ENCODE measurements around the gene DENND2A.

DENND2A gene

DNA sequence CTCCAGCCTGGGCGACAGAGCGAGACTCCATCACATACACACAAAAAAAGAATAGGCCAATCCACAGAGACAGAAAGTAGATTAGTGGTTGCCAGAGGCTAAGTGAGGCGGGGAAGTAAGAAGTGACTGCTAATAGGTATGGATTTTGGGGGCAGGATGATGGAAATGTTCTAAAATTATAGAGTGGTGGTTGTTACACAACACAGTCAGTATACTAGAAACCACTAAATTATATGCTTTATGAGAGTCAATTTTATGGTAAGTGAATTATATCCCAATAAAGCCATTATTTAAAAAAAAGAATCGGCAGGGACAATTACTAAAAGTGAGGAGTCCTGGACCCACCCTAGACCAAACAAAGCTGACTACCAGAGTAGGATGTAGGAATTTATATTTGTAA lies 24.3 kb downstream of the DENND2A start:
- no peak for DNase-seq

DNA sequence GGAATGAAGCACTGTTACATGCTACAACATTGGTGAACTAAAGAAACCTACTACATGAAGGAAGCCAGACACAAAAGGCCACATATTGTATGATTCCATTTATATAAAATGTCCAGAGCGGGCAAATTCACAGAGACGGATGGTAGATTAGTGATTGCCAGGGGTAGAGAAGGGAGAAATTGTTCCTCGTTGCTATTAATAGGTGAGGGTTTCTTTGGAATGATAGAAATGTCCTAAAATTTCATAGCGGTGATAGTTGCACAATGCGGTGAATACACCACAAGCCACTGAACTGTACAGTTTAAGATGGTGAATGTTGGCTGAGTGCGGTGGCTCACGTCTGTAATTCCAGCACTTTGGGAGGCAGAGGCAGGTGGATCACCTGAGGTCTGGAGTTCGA lies 29.0 kb downstream of the DENND2A start:
- DNase-seq, result no peak

DNA sequence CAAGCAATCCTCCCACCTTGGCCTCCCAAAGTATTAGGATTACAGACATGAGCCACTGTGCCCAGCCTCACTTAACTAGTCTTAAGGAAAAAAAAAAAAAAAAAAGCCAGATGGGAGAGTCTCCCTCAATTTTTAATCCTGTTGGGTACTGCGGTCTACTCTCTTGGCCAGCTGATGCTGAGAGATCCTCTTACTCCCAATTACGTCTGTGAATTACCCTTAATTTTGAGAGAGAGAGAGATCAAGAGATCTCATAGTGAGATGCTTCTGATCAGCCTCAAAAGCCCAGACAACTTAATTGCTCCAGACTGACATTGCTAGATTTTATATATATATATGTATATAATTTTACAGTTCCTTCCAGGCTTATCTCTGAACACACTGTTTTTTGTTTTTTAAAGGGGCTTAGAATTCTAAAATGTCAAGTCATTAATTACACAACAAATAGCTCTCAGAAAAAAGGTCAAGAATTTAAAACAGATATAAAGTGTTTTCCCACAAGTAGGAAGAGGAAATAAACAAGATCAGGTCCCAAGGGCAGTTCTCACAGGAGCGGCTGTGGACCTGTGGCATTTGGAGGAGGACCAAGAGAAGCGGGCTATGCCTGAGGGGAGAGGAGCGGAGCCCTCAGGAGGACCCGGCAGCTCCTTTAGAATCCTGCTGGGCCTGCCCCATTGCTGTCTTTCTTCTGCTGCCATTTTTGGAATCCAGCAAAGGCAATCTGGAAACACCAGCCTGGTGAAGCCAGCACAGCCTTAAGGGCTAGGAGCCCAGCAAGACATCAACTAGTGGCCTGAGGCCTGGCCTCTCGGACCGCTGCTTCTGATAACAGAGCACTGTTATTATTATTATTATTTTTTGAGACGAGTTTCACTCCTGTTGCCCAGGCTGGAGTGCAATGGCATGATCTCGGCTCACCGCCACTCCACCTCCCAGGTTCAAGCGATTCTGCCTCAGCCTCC lies 30.1 kb downstream of the DENND2A start:
- no peak for DNase-seq

DNA sequence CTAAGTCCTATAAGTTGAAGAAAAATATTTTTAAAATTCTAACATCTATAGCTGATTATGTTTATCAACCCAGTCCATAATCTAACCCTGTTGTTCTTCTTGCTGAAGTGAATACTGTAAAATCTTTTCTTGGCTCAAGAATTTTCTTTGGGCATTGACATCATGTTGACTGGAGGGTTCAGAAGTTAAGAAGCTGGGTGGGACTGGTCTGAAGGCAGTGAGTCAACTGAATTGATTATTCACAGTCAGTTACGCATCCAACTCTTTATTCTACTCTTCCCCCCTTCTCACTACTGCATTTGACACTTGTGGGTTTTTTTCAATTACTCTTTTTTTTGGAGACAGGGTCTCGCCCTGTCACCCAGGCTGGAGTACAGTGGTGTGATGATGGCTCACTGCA lies 31.0 kb downstream of the DENND2A start:
- no peak for DNase-seq

DNA sequence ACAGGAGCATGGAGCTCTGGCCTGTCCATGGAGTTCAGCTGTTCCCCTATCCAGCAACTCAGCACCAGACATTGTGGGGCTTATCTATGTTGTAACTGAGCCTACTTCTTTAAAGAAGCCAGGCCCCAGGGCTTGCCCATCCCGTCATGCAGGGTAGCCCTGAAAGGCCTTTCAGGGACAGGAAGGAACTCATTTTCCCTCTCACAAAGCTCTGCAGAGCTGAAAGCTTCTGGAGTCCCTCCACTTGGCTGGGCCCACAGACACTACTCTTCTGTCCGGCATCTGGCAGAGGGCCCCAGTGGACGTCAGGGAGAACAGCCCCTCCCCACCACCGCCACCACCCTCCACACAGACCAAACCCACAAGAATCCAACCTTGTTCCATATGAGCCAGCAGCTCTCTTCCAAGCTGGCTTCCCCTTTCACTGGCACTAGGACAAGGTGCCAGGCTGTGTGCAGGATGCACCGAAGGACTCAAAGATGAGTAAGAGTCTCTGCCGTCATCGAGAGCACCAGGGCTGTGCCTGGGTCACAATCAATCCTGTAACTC lies 33.1 kb downstream of the DENND2A start:
- no peak for DNase-seq

DNA sequence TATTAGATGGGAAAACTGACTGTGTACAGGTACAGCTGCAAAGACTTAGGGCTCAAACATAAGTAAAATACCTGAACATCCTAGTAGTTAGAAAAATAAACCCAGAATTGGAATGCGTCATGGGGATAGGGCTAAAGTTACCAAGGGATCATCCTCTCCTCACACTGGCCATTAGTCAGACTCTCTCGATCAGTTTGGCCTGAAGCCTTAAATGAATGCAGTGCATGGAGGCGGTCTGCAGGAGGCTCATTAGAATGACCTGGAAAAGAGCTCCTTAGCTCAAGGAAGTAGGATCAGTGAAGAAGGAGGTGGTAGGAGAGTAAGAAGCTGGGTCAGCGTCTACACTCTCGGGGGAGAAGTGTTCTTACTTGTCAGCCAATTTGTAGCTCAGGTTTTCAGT lies 35.3 kb downstream of the DENND2A start:
- no peak for DNase-seq

DNA sequence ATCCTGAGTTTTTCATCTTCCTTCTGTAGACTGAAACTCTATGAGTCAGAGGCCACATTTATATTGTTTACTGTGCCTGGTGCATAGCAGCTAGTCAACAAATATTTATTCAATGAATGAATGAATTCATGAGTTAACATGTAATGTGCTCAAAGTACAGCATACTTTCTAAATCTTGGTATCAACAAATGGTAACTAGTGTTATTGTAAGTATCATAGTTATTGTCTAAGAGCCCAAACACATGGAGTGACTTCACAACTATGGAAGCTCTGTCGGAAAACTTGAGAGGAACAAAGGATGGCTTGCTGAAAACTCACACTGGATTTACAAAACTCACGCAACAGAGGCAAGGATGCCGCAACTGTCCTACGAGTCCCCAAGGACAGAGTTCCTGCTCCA lies 35.9 kb downstream of the DENND2A start:
- DNase-seq, result no peak

DNA sequence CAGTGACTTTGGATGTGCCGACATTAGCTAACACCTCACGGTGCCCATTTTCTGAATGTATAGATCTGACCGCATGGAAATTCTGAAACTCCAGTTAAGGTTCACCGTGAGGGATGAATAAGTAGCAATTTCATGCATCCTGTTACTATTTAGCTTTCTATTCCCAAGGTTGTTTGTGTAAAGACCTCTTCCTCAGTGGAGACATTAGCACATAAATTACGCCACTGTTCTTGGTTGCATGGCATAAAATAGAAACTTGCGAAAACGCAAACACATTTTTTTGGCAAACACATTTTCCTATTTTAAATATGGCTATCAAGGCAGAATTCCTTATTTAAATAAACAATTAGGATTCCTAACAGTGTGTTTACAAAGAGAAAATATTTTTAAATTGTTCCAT lies 36.5 kb downstream of the DENND2A start:
- no peak for DNase-seq

DNA sequence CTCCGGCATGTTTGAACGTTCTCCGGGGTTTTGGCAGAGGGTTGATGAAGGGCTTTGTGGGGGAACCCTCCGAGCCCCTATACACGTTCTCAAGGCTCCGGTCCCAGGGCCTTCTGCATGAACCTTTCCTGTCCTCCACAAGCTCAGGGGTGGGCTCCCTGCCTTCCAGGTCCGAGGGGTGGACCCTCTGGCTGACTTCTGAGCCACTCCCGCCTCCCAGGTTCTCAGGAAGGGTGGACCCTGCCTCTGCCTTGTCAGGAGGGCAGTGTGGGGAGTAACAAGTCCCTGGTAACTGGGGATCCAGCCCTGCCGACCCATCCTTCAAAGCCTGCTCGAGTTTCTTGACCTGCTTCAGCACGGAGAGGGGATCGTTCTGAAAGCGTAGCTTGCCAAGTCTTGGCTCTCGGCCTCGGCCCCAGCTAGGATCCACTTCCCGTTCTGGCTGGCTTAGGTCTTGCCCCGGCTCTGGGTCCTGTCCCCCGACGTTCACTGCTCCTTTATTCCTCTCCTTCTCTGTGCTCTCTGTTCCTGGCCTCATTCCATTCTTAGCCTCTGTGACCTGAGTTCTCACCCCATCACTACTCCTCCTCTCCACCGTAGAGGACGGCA lies 38.9 kb downstream of the DENND2A start:
- DNase-seq, result no peak

DNA sequence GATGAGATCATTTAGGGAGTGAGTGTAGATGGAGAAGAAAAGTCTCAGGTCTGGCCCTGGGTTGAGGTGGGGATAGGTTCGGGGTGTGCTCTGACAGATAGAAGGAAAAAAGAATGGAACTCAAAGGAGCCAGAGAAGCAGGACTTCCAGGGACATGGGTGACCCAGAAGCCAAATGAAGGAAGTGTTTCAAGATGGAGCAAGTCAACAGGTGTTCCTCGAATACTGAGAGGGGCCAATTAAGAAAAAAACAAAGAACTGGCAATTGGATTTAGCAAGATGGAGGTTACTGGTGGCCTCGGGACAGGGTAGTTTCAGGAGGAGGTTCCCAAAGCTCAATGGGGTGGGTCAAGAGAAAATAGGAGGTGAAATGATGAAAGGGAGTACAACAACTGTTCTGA lies 40.3 kb downstream of the DENND2A start:
- no peak for DNase-seq

DNA sequence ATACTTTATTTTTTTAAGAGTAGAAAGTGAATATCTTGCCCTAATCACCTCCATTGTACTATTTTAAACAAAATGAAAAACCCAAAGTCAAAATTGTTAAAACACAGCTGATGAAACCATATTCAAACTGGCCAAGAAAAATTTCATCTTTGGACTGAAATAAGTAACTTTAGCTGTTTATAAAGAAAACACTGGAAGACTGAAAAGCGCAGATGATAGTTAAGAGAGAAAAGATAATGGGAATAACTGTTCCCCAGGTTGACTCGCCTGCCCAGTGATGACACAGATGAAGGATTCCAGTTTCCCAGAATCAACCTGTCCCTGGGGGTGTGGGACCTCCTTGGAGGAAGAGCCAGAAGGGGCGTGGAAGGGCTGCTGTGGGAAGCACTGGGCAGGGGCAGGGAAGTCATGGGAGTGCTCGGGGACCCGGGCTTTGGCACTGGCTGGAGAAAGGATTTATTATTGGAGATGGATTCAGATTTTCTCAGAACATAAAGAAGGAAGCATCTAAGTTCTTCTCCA lies 43.1 kb downstream of the DENND2A start:
- no peak for DNase-seq

DNA sequence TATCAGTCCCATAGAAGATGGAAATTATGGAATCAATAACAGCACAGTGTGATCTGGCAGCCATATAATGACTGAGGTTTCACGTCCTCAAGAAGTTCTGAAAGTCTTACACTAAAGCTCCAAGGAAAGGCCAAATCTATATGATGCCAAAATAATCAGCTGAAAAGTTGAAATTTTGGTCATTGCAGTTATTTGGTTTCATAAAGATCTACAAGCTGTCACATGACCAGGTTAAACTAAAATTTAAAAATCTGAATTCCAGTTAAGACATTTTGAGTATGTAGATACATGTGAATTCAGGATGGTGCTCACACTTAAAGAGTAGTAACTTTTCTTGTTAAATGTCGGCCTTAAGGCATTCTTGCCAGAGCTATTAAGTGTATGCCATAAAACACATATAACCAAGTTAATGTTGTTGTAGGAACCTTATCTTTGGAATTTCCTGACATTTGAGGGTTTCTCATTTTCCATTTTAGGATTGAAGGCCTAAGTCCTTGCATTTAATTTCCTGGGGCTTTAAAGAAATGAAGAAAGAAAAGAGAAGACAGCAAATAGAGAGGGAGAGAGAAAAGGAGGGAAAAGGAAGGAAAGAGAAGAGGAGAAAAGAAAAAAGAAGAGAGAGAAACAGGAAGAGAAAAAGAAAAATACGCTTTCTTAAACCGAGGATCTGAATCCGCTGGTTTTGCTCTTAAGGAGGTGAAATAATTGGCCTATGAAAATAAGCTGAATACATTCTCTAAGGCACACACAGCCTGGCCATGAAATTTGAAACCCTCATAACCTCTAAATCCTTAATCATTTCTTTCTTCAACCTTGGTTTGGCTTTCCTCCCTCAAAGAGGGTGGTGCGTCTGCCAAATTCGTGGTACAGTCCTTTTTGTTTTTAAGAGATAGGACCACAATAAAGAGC lies 43.8 kb downstream of the DENND2A start:
- DNase-seq, result no peak

DNA sequence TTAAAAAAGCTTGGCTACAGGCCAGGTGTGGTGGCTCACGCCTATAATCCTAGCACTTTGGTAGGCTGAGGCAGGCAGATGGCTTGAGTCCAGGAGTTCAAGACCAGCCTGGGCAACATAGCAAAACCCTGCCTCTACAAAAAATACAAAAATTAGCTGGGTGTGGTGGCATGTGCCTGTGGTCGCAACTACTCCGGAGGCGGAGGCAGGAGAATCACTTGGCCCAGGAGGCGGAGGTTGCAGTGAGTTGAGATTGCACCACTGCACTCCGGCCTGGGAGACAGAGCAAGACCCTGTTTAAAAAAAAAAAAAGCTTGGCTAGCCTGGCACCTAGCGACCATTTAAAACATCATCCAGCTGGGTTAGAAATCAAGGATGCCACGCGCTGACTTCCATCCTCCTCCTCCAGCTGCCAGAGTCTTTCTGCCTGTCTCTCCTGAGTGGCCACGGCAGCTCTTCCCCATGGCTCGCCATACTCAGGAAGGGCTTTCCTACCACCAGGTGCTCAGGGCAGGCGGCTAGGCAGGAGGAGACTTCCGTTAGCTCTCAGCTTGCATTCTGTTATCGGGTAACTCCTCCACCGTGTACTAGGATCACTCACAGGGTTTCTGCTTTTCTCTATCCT lies 45.0 kb downstream of the DENND2A start:
- DNase-seq, result no peak

DNA sequence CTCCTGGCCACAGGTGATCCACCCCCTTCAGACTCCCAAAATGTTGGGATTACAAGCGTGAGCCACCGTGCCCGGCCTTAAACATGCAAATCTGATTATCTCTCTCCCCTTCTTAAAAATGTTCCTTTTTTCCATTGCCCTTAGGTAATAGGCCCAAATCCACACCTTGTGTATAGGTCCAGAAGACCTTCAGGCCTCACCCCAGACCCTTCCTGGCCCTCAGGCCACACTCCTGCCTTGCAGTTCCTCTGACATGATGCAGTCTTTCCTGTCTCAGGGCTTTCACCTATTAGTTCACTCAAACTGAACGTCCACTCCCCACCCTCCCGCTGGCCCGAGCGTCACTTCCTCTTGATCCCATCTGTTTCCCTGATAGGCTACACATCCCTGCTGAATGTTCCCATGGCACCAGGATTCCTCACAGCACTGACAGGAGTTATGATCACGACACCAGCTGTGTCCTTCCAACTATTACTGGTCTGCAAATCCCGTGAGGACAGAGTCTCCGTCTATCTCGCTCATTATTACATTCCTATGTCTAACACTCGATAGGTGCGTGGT lies 46.4 kb downstream of the DENND2A start:
- DNase-seq, result no peak

DNA sequence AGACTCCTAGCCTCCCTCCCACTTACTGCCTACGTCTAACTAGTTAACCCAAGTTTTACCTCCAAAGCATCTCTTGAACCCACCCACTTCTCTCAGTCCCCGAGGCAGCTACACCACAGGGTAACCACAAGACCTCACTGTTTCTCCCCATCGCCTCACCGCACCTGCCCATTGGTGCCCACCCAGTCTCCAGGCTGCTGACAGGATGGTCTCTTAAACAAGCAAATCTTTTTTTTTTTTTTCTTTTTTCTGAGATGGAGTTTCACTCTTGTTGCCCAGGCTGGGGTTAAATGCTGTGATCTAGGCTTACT lies 47.0 kb downstream of the DENND2A start:
- no peak for DNase-seq

DNA sequence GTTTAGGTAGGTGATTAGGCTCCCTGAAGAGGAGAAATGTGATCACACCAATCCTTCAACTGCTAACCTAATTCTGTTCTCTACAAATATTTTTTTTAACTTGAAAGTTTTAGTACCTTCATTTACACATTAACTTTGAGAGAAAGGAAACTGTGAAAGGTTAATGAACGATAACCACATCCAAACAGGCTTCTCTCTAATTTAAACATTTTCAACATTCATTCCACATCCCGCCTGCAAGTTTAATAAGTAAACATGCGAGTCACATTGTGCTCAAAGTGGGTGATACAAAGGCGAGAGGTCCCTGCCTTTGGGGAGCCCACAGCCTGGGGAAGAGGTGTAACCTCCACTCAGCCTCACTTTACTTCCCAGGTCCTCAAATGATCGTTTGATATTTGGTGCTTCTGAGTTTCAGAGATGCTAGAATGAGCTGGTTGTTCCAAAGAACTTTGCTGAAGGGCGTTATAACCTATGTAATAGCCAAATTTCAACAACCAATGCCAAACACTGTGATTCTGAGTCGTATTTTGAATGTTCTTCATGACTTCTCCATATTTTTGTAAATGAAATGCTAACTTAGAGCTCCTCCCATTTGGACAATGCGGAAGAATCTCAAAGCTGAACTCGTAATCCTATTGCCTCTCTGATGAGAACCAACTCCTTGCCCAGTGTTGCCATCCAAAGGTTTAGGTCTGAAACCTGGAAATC lies 47.5 kb downstream of the DENND2A start:
- DNase-seq, result no peak

DNA sequence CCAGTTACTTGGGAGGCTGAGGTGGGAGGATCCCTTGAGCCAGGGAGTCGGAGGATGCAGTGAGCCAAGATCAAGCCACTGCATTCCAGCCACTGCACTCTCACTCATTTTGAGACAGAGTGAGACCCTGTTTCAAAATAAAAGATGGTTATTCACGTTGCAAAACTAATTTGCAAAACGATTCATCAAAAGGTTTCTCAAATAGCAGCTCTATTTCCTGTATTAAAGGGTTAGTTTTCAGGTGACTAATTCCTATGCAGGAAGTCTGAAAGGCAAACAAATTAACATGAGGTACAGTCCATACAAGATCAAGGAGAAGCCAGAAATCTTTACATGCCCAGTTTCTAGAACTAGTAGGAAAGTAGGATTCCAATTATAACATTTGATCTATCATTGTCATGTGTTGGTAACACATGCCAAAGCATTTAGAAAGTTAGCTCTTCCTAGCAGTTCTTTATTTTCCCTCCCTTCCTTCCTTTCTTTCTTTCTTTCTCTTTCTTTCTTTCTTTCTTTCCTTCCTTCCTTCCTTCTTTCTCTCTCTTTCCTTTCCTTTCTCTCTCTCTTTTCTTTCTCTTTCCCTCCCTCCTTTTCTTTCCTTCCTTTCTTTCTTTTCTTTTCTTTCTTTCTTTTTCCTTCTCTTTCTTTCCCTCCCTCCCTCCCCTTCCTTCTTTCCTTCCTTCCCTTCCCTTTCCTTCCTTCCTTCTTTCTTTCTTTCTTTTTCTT lies 49.3 kb downstream of the DENND2A start:
- DNase-seq, result no peak

DNA sequence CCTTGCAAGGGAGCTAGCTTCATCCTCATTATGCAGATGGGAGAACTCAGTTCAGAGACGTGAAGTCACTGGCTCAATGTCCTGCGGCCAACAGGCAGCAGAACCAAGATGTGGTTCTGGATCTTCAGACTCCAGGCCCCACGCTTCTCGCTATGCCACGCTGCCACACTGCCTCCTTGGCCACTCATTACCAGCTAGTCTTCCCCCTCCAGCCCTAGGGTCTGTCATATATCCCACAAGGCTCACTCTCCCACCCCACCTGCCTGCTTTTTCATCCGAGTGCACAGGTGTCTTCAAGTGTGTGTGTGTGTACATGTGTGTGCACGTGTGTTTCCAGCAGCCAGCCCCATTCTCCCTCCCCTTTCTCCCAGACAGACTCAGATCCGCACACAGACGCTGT lies 53.4 kb downstream of the DENND2A start:
- no peak for DNase-seq

DNA sequence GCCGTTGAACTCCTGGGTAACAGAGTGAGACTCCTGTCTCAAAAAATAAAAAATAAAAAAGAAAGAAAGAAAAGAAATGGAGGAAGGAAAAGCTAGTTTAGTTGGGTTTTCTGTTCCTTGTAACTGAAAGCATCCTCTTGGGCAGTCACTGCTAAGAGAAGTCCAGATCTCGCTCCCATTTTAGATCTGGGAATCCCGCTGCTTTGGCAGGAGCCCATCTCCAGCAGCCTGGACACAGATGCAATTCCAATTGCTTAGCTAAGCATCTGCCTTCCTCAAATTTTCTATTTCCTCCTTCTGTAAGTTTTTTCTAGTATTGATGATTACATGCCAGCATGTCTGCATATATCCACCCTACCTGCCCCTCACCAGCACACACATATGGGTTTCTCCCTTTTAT lies 54.1 kb downstream of the DENND2A start:
- no peak for DNase-seq

DNA sequence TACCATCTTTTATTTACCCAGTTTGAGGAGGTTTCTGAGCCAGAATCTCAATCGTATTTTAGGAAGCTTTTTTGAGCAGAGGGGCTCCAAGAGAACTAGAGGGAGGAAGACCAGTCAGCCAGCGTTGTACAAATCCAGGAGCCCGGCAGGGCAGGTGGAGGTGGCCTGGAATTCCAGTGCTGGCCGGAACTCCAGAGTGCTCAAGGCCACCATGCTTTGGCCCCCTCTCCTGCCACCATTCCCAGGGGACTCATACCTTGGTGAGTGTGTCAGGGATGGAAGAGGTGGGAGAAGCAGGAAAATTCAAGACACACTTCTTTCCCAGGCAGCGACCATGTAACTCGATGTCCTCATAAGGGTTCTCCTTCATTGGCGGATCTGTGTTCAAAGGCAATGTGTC lies 55.3 kb downstream of the DENND2A start:
- no peak for DNase-seq
